ENCODE data around the gene ZNF780B.

GRCh38 chr19:40103600-40103999 lies 47.6 kb upstream of the ZNF780B start:
- no peak for TF ChIP-seq CTCF (IDR thresholded peaks at IDR 0.05 in 4 of 5, conservative IDR thresholded peaks at IDR 0.05 in 1 of 5)
- TF ChIP-seq POLR2A (IDR thresholded peaks at IDR 0.05) = no peak
